HL-60 (cell line): ENCODE measurements around the gene CD63.

Source experiments
- DNase-seq, 2 experiments: peaks; one replicate each; pipeline ENCODE4 v3.0.0-alpha.2; 2010 to 2020; ENCODE audit warnings: low read depth in 1 of 2, low spot score in 1 of 2
- H3K27ac ChIP-seq: fragments of 250-450 bp; sonication (Bioruptor Pico); replicated peaks from 2 replicates; pipeline ENCODE4 v1.5.1; 2020; ENCODE audit warnings: mild to moderate bottlenecking, moderate library complexity
- H3K27me3 ChIP-seq: fragments of 250-450 bp; sonication (Bioruptor Pico); 2 replicates; pipeline ENCODE4 v1.5.1; 2021; ENCODE audit warnings: mild to moderate bottlenecking, moderate library complexity; ENCODE audit not compliant: insufficient read depth, poor library complexity, severe bottlenecking
- H3K4me3 ChIP-seq: replicated peaks from 2 replicates; pipeline ENCODE4 v1.5.1; 2011; ENCODE audit warnings: mild to moderate bottlenecking, control low read depth, low read length; ENCODE audit not compliant: insufficient read depth
- CTCF ChIP-seq: IDR thresholded peaks from one replicate; pipeline ENCODE4 v1.5.1; 2011; ENCODE audit warnings: low read length, control low read depth, inconsistent platforms; ENCODE audit not compliant: insufficient read depth
- GABPA ChIP-seq: IDR thresholded peaks from 2 replicates; pipeline ENCODE4 v1.6.1; 2012; ENCODE audit warnings: low read depth
- POLR2AphosphoS5 ChIP-seq: IDR thresholded peaks from 2 replicates; pipeline ENCODE4 v1.6.1; 2012; ENCODE audit warnings: low read depth
- REST ChIP-seq: IDR thresholded peaks from 2 replicates; pipeline ENCODE4 v1.6.1; 2012; ENCODE audit warnings: low read depth; ENCODE audit not compliant: insufficient replicate concordance
- SPI1 ChIP-seq: IDR thresholded peaks from 2 replicates; pipeline ENCODE4 v1.6.1; 2012; ENCODE audit warnings: low read depth, mild to moderate bottlenecking, borderline replicate concordance

The CD63 gene

GRCh38 chr12:55736780-55737580, 8.2 kb upstream of the CD63 start:
- TF ChIP-seq GABPA, result no peak
- no peak for TF ChIP-seq POLR2AphosphoS5
- TF ChIP-seq SPI1, result no peak
- no peak for TF ChIP-seq REST
- peak; percentile 92 for TF ChIP-seq CTCF
- peak; percentile 55 to 74 for DNase-seq
- Histone ChIP-seq H3K4me3 (no peak overlapping the region), H3K27ac (no peak overlapping the region), H3K27me3 (peaks cover 4% of the 10 kb centered on the region)

- Histone ChIP-seq H3K4me3 (no peak overlapping the region), H3K27ac (no peak overlapping the region), H3K27me3 (no peaks in the 10 kb centered on the region)
- no peak for DNase-seq
- TF ChIP-seq CTCF, result no peak
- TF ChIP-seq SPI1, result no peak
- TF ChIP-seq GABPA, result no peak
- TF ChIP-seq POLR2AphosphoS5, result no peak
Observed at GRCh38 chr12:55736076-55736475, 7.3 kb upstream of the CD63 start.

- TF ChIP-seq REST (no peak), POLR2AphosphoS5 (no peak)
- Histone ChIP-seq H3K27ac (no peak overlapping the region), H3K27me3 (no peaks in the 10 kb centered on the region), H3K4me3 (no peak overlapping the region)
- DNase-seq, result no peak
Observed at GRCh38 chr12:55734595-55734994, 5.8 kb upstream of the CD63 start.

- Histone ChIP-seq H3K4me3 (no peak overlapping the region), H3K27ac (no peak overlapping the region), H3K27me3 (no peaks in the 10 kb centered on the region)
- DNase-seq, result no peak
- TF ChIP-seq CTCF, result no peak
- no peak for TF ChIP-seq GABPA
- TF ChIP-seq REST, result no peak
- TF ChIP-seq SPI1, result no peak
- TF ChIP-seq POLR2AphosphoS5, result no peak
Observed at GRCh38 chr12:55733858-55734257, 5.0 kb upstream of the CD63 start.
